HG03103 (cell line): Measurements from ENCODE around the gene SLAMF6.
"Not testable (repeated sequence)": the region's sequence is repeated elsewhere in the genome, so short reads cannot be mapped to it uniquely, and the experiment has no call there.

Experiments used
- ATAC-seq: cut with Tn5 transposase; IDR thresholded peaks from one replicate; pipeline ENCODE4 v1.9.1; 2021; ENCODE audit warnings: low read depth; ENCODE audit not compliant: unreplicated experiment

SLAMF6 gene

DNA sequence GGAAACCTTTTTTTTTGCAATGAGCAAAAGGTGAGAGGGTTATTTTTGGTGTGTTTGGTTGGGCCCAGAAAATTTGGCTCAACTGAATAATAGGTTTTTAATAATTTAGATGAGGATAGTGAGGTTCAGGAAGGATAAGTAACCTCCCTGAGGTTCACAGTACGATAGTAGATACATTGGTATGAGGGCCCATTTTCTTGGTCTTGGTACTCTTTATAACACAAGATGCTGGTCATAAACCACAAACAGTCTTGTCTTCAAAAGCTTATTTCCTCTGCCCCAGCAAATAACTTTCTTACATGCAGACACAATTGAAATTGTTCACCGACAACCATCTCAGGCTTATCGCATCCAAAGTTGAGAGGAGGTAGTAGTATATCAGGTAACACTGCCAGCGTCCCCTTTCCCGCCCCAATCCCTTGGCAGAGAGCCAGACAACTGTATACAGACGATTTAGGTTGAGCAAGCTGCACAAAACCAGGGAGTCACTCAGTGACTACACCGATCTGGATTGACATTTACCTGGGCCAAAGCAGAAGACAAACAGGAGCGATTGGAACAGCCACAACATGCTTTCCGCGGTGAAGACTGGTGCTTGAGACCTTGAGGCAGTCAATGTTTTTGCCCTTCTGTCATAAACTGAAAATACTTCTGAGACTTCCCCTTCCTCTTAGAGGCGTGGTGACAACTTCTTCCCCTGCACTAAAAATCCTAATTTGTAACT, at the start of gene SLAMF6:
Gene SLAMF6, minus strand, starts transcription at position 634 of the 724 bp plus-strand sequence. Its CDS starts 63 bp downstream, at position 571.
- ATAC-seq: no peak

- ATAC-seq: no peak
Observed at GRCh38 chr1:160570840-160571239, 47.8 kb upstream of the SLAMF6 start.

GRCh38 chr1:160569806-160570205, 46.8 kb upstream of the SLAMF6 start:
- ATAC-seq: no peak

GRCh38 chr1:160567858-160568682, 45.0 kb upstream of the SLAMF6 start:
- no peak for ATAC-seq

GRCh38 chr1:160567341-160567740, 44.3 kb upstream of the SLAMF6 start:
- ATAC-seq: no peak

DNA sequence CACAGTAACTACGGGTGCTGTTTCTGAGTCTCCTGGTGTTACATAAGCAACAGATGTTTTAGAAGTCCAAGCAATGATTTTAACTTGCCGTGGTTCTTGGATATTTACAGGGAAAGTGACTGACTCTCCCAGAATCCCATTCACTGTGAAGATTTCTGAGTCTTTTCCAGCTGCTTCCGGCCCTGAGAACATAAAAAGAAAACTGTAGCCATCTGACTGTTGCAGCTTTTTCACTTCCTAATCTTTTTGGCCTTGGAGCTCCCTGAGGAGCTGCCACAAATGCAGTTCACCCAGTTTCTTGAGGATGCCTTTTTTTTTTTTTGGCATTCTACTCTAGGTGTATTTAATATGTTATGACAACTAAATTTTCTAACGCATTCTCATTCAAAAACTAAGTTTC, 42.5 kb upstream of the SLAMF6 start:
- ATAC-seq: no peak

- not testable (repeated sequence) for ATAC-seq
Observed at GRCh38 chr1:160563230-160563629, 40.2 kb upstream of the SLAMF6 start.

GRCh38 chr1:160562745-160563144, 39.7 kb upstream of the SLAMF6 start:
- ATAC-seq: not testable (repeated sequence)

DNA sequence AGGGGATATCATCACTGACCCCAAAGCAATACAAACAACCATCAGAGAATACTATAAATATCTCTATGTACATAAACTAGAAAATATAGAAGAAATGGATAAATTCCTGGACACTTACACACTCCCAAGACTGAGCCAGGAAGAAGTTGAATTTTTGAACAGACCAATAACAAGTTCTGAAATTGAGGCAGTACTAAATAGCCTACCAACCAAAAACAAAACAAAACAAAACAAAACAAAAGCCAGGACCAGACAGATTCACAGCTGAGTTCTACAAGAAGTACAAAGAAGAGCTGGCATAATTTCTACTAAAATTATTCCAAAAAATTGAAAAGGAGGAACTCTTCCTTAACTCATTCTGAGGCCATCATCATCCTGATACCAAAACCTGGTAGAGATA, 37.8 kb upstream of the SLAMF6 start:
- ATAC-seq: no peak

DNA sequence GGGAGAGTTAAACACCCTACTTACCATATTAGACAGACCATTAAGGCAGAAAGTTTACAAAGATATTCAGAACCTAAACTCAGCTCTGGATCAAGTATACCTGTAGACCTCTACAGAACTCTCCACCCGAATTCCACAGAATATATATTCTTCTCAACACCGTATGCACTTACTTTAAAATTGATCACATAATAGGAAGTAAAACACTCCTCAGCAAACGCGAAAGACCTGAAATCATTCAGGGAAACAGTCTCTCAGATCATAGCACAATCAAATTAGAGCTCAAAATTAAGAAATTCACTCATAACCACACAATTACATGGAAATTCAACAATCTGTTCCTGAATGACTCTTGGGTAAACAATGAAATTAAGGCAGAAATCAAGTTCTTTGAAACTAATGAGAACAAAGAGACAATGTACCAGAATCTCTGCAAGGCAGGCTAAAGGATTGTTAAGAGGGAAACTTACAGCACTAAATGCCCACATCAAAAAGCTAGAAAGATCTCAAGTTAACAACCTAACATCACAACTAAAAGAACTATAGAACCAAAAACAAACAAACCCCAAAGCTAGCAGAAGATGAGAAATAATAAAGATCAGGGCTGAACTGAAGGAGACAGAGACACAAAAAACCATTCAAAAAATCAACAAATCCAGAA, 37.1 kb upstream of the SLAMF6 start:
- ATAC-seq: no peak

DNA sequence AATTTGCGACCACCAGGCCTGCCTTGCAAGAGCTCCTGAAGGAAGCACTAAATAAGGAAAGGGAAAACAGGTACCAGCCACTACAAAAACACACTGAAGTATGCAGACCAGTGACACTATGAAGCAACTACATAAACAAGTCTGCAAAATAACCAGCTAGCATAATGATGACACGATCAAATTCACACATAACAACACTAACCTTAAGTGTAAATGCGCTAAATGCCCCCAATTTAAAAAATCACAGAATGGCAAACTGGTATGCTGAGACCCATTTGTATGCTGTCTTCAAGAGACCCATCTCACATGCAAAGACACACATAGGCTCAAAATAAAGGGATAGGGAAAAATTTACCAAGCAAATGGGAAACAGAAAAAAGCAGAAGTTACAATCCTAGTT, 36.4 kb upstream of the SLAMF6 start:
- not testable (repeated sequence) for ATAC-seq

DNA sequence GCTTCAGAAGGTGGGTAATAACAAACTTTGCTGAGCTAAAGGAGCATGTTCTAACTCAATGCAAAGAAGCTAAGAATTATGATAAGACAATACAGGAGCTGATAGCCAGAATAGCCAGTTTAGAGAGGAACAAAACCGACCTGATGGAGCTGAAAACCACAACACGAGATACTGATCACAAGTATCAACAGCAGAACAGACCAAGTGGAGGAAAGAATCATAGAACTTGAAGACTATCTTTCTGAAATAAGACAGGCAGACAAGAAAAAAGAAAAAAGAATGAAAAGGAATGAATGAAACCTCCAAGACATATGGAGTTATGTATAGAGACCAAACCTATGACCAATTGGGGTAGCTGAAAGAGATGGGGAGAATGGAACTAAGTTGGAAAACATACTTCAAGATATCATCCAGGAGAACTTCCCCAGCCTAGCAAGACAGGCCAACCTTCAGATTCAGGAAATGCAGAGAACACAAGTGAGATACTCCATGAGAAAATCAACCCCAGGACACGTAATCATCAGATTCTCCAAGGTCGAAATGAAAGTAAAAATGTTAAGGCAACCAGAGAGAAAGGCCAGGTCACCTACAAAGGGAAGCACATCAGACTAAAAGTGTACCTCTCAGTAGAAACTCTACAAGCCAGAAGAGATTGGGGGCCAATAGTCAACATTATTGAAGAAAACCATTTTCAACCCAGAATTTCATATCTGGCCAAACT, 35.8 kb upstream of the SLAMF6 start:
- no peak for ATAC-seq

- ATAC-seq: no peak
Observed at GRCh38 chr1:160553778-160554177, 30.7 kb upstream of the SLAMF6 start.

GRCh38 chr1:160552425-160552824, 29.4 kb upstream of the SLAMF6 start:
- no peak for ATAC-seq

DNA sequence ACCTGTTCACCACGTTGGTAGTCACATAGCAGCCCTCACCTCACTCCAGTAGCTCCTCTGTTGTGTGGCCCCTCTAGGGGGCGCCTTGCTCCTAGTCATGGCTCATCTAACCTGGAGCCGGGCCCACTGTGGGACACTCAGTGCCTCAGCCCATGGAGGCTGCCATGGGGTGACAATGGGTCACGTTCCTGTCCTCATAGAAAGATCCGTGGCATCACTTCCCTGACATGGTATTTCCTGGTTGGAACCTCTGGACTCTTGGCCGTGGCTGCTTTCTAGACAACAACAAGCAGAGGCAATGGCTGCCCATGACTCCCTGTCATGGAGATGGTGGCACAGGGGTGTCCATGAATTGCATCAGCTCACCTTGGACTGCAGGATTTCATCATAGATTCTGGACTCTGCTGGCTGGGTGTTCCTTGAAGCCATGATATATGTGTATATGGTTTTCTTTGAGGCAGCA, 27.5 kb upstream of the SLAMF6 start:
- no peak for ATAC-seq

GRCh38 chr1:160549665-160550006, 26.6 kb upstream of the SLAMF6 start:
- ATAC-seq: no peak

DNA sequence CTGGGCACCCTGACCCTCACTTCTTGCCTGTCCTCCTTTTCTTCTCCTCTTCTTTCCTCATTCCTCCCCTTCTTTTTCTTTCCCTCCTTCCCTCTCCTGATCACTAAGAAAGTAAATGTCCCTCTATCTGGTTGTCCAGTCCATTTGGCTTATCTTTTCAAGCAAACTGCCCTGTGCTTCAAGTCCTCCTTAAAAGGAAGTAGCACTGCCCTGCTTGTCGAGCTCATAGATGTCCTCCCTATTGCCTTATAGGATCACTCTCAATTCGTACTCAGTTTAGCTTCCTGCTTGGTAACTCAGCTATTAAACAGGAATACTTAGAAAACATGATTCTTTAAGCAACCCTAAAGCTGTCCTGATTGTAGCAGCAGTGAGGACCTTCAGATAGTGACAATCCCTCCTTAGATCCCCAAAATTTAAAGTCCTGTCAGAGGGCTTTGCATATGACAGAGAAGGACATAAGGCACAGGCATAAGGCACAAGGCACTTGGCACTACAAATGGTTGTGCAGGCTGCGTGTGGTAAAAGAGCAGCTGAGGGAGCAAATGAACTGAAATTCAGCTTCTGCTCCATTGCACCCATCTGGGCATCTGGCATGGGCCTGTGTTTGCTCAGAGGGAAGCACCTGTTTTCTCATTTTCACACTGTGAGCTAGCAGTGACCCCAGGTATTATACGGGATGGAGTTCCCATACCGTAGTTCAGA, 26.1 kb upstream of the SLAMF6 start:
- ATAC-seq: no peak

DNA sequence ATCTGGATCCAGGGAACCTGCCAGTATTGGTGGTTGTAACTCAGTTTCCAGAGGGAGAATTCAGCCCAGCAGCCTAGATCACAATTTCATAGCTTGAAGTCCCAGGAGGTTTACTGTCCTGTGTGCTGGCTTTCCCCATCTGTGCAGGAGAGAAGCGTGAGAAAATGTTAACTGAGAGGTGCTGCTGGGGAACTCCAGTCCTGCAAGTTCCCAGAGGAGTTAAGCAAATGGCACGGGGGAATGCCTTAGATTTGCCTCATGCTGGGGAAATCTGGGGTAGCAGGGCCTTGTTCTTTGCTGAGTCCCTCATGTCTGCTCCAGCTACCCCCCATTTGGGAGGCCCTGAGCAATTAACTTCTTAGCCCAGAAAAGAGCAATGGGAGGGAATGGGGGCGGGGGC, 25.1 kb upstream of the SLAMF6 start:
- no peak for ATAC-seq

- no peak for ATAC-seq
Observed at GRCh38 chr1:160547422-160547821, 24.4 kb upstream of the SLAMF6 start.

GRCh38 chr1:160546942-160547341, 23.9 kb upstream of the SLAMF6 start:
- ATAC-seq: no peak
